Liver (tissue), 9 donors: Measurements from ENCODE around the gene CCN5. TPM values are rescaled to one million over a fixed set of nuclear protein-coding genes. Genes with fewer than 3 reads are reported as not detected.

ENCODE experiments used
- DNase-seq: peaks from one replicate; pipeline ENCODE4 v3.0.0-alpha.2; 2017; ENCODE audit warnings: low spot score
- H3K27ac ChIP-seq, 2 donors: one replicate each; pipeline ENCODE4 v1.7.0; 2013; ENCODE audit warnings: inconsistent platforms in 2 of 2, low read length in 2 of 2, control low read depth in 1 of 2, low read depth in 1 of 2, mild to moderate bottlenecking in 1 of 2
- H3K27me3 ChIP-seq, 4 donors: one replicate each; pipeline versions ENCODE4 v1.6.1 to v1.7.0; 2013; ENCODE audit warnings: low read length in 3 of 4, inconsistent platforms in 1 of 4, mild to moderate bottlenecking in 1 of 4, moderate library complexity in 1 of 4; ENCODE audit not compliant: control insufficient read depth in 4 of 4, insufficient read depth in 4 of 4
- H3K36me3 ChIP-seq, 4 donors: one replicate each; pipeline versions ENCODE4 v1.6.1 to v1.7.0; 2013; ENCODE audit warnings: low read length in 3 of 4, mild to moderate bottlenecking in 3 of 4, low read depth in 1 of 4, moderate library complexity in 1 of 4; ENCODE audit not compliant: control insufficient read depth in 4 of 4, insufficient read depth in 3 of 4
- H3K4me1 ChIP-seq, 4 donors: one replicate each; pipeline versions ENCODE4 v1.6.1 to v1.7.0; 2013; ENCODE audit warnings: low read length in 3 of 4, mild to moderate bottlenecking in 3 of 4, moderate library complexity in 1 of 4; ENCODE audit not compliant: control insufficient read depth in 4 of 4, insufficient read depth in 4 of 4
- H3K4me3 ChIP-seq, 3 donors: one replicate each; pipeline versions ENCODE4 v1.6.1 to v1.7.0; 2013; ENCODE audit warnings: low read length in 3 of 3, control low read depth in 1 of 3, low read depth in 1 of 3, mild to moderate bottlenecking in 1 of 3
- H3K9ac ChIP-seq, 2 donors: one replicate each; pipeline ENCODE4 v1.7.0; 2013; ENCODE audit warnings: low read length in 2 of 2, mild to moderate bottlenecking in 2 of 2, moderate library complexity in 2 of 2, control low read depth in 1 of 2, low read depth in 1 of 2
- H3K9me3 ChIP-seq, 4 donors: one replicate each; pipeline versions ENCODE4 v1.6.1 to v1.7.0; 2013; ENCODE audit warnings: low read length in 3 of 4; ENCODE audit not compliant: control insufficient read depth in 4 of 4
- EGR1 ChIP-seq, 2 donors: IDR thresholded peaks; 2 replicates each; pipeline ENCODE4 v1.6.1; 2016 to 2018; ENCODE audit warnings: antibody characterized with exemption in 2 of 2, low read depth in 2 of 2
- FOXA1 ChIP-seq: IDR thresholded peaks from 2 replicates; pipeline ENCODE4 v1.6.1; 2016; ENCODE audit warnings: antibody characterized with exemption
- FOXA2 ChIP-seq: IDR thresholded peaks from 2 replicates; pipeline ENCODE4 v1.6.1; 2016; ENCODE audit warnings: antibody characterized with exemption
- GABPA ChIP-seq, 2 donors: IDR thresholded peaks in 1 of 2; conservative IDR thresholded peaks in 1 of 2; 2 replicates each; pipeline ENCODE4 v1.6.1; 2016; ENCODE audit warnings: antibody characterized with exemption in 2 of 2, mild to moderate bottlenecking in 1 of 2, moderate library complexity in 1 of 2
- HNF4A ChIP-seq, 2 donors: conservative IDR thresholded peaks; 2 replicates each; pipeline ENCODE4 v1.6.1; 2016; ENCODE audit warnings: antibody characterized with exemption in 2 of 2, mild to moderate bottlenecking in 2 of 2
- HNF4G ChIP-seq: IDR thresholded peaks from 2 replicates; pipeline ENCODE4 v1.6.1; 2016; ENCODE audit warnings: antibody characterized with exemption
- JUND ChIP-seq, 2 donors: IDR thresholded peaks; 2 replicates each; pipeline ENCODE4 v1.6.1; 2016; ENCODE audit warnings: antibody characterized with exemption in 2 of 2
- NR2F2 ChIP-seq: IDR thresholded peaks from 2 replicates; pipeline ENCODE4 v1.6.1; 2016; ENCODE audit warnings: antibody characterized with exemption
- RAD21 ChIP-seq, 2 donors: IDR thresholded peaks; 2 replicates each; pipeline ENCODE4 v1.6.1; 2016; ENCODE audit warnings: antibody characterized with exemption in 2 of 2, mild to moderate bottlenecking in 2 of 2
- RXRA ChIP-seq, 2 donors: IDR thresholded peaks; 2 replicates each; pipeline ENCODE4 v1.6.1; 2017 to 2018; ENCODE audit warnings: antibody characterized with exemption in 2 of 2, mild to moderate bottlenecking in 1 of 2
- SP1 ChIP-seq: IDR thresholded peaks from 2 replicates; pipeline ENCODE4 v1.6.1; 2018; ENCODE audit warnings: antibody characterized with exemption, mild to moderate bottlenecking
- TAF1 ChIP-seq: conservative IDR thresholded peaks from 2 replicates; pipeline ENCODE4 v1.6.1; 2016; ENCODE audit warnings: antibody characterized with exemption, mild to moderate bottlenecking
- YY1 ChIP-seq: IDR thresholded peaks from 2 replicates; pipeline ENCODE4 v1.6.1; 2016; ENCODE audit warnings: antibody characterized with exemption, mild to moderate bottlenecking
- WGBS: extraction: QIAGEN DNeasy Blood & Tissue Kit; methylation state at CpG from one replicate; pipeline ENCODE4 v1.1.7; 2013; 5-methylcytosine and 5-hydroxymethylcytosine counted together
- polyA plus RNA-seq, 2 donors: library from polyadenylated mRNA; stranded (reverse) in 1 of 2; unstranded in 1 of 2; fragments of 200-250 nt in 1 of 2; fragments of >200 nt in 1 of 2; fragmentation: Nextera tagmentation in 1 of 2; extraction: Ambion mirVana in 1 of 2; gene quantifications; one replicate each; pipeline versions ENCODE4 v1.2.1 to v1.2.3, GENCODE V29; 2013 to 2015
- total RNA-seq, 2 donors: library from RNA; depleted of rRNA; stranded (reverse); fragments of >200 nt; gene quantifications; one replicate each; pipeline ENCODE4 v1.2.3, GENCODE V29; 2014
- TF ChIP-seq, protein P1 (sequence below): IDR thresholded peaks from 2 replicates; pipeline ENCODE4 v1.6.1; 2016; ENCODE audit warnings: antibody characterized with exemption, mild to moderate bottlenecking
- TF ChIP-seq, protein P2 (sequence below): IDR thresholded peaks from 2 replicates; pipeline ENCODE4 v1.6.1; 2016; ENCODE audit warnings: antibody characterized with exemption
- TF ChIP-seq, protein P3 (sequence below): IDR thresholded peaks from 2 replicates; pipeline ENCODE4 v1.6.1; 2016; ENCODE audit warnings: antibody characterized with exemption
- TF ChIP-seq, protein P4 (sequence below): IDR thresholded peaks from 2 replicates; pipeline ENCODE4 v1.6.1; 2016; ENCODE audit warnings: antibody characterized with exemption
- TF ChIP-seq, protein P5 (sequence below): fragments of 150-350 bp; IDR thresholded peaks from 2 replicates; pipeline ENCODE4 v1.5.1; 2017; ENCODE audit warnings: improper control_type of control experiment, low read depth, low read length; ENCODE audit not compliant: missing input control
- donor health status: healthy.
- donor health status: healthy.
- donor health status: healthy.
- donor health status: healthy.
- donor health status: healthy.

The CCN5 gene
- total and polyA plus RNA-seq, 4 donors: 1.2 to 3.6 (median 1.9) TPM; not detected in 1

DNA sequence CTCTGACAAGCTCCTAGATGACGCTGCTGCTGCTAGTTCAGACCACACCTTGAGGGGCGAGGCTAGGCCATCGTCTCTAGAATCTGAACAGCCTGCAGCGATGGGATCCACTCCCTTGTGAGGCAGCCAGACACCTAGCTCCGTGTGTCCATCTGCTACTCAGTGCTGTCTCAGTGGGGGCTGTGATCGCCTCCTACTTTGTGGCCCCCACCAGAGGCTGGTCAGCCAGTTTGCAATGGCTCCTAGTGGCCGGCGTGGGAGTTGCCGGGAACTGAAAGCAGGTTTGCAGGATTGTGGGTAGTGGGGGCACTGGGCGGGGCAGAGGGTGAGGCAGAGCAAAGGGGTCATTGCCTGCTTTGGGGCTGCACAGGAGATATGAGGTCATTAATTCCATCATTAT is 2.8 kb downstream of the CCN5 start:
- WGBS: 66% methylated on average over 10 of the region's 10 CpGs
- Histone ChIP-seq H3K9ac (no peak overlapping the region), H3K27ac (no peak overlapping the region), H3K36me3 (no peaks in the 10 kb centered on the region), H3K27me3 (no peaks in the 10 kb centered on the region), H3K4me3 (no peak overlapping the region), H3K9me3 (no peaks in the 10 kb centered on the region), H3K4me1 (peaks cover 0 to 8% (median 0%) of the 10 kb centered on the region in 4 donors)
- DNase-seq: no peak
- TF ChIP-seq EGR1 (IDR thresholded peaks at IDR 0.05; ENCODE audit: low read depth in 2 of 2) (no peak), GABPA (IDR thresholded peaks at IDR 0.05 in 1 of 2, conservative IDR thresholded peaks at IDR 0.05 in 1 of 2) (no peak), FOXA2 (no peak), RAD21 (IDR thresholded peaks at IDR 0.05) (no peak), YY1 (no peak)
- TF ChIP-seq, protein P1, sequence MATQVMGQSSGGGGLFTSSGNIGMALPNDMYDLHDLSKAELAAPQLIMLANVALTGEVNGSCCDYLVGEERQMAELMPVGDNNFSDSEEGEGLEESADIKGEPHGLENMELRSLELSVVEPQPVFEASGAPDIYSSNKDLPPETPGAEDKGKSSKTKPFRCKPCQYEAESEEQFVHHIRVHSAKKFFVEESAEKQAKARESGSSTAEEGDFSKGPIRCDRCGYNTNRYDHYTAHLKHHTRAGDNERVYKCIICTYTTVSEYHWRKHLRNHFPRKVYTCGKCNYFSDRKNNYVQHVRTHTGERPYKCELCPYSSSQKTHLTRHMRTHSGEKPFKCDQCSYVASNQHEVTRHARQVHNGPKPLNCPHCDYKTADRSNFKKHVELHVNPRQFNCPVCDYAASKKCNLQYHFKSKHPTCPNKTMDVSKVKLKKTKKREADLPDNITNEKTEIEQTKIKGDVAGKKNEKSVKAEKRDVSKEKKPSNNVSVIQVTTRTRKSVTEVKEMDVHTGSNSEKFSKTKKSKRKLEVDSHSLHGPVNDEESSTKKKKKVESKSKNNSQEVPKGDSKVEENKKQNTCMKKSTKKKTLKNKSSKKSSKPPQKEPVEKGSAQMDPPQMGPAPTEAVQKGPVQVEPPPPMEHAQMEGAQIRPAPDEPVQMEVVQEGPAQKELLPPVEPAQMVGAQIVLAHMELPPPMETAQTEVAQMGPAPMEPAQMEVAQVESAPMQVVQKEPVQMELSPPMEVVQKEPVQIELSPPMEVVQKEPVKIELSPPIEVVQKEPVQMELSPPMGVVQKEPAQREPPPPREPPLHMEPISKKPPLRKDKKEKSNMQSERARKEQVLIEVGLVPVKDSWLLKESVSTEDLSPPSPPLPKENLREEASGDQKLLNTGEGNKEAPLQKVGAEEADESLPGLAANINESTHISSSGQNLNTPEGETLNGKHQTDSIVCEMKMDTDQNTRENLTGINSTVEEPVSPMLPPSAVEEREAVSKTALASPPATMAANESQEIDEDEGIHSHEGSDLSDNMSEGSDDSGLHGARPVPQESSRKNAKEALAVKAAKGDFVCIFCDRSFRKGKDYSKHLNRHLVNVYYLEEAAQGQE: no peak
- TF ChIP-seq, protein P2, sequence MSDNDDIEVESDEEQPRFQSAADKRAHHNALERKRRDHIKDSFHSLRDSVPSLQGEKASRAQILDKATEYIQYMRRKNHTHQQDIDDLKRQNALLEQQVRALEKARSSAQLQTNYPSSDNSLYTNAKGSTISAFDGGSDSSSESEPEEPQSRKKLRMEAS: no peak
- TF ChIP-seq, protein P3, sequence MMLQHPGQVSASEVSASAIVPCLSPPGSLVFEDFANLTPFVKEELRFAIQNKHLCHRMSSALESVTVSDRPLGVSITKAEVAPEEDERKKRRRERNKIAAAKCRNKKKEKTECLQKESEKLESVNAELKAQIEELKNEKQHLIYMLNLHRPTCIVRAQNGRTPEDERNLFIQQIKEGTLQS: no peak

DNA sequence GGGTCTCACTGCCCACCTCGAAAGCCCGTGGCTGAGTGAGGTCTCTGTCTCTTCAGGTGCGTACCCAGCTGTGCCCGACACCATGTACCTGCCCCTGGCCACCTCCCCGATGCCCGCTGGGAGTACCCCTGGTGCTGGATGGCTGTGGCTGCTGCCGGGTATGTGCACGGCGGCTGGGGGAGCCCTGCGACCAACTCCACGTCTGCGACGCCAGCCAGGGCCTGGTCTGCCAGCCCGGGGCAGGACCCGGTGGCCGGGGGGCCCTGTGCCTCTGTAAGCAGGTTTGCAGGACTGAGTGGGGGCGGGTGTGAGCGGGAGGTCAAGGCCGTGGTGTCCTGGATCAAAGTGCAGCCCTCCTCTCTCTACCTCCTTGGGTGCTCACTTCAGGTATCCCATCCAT is 4.7 kb downstream of the CCN5 start:
- no peak overlapping the region for H3K27ac ChIP-seq
- no peak for TF ChIP-seq EGR1 (IDR thresholded peaks at IDR 0.05; ENCODE audit: low read depth in 2 of 2)
- no peak for TF ChIP-seq RXRA (IDR thresholded peaks at IDR 0.05)
- no peak for TF ChIP-seq TAF1
- no peak for TF ChIP-seq GABPA (IDR thresholded peaks at IDR 0.05 in 1 of 2, conservative IDR thresholded peaks at IDR 0.05 in 1 of 2)
- TF ChIP-seq, protein P4, sequence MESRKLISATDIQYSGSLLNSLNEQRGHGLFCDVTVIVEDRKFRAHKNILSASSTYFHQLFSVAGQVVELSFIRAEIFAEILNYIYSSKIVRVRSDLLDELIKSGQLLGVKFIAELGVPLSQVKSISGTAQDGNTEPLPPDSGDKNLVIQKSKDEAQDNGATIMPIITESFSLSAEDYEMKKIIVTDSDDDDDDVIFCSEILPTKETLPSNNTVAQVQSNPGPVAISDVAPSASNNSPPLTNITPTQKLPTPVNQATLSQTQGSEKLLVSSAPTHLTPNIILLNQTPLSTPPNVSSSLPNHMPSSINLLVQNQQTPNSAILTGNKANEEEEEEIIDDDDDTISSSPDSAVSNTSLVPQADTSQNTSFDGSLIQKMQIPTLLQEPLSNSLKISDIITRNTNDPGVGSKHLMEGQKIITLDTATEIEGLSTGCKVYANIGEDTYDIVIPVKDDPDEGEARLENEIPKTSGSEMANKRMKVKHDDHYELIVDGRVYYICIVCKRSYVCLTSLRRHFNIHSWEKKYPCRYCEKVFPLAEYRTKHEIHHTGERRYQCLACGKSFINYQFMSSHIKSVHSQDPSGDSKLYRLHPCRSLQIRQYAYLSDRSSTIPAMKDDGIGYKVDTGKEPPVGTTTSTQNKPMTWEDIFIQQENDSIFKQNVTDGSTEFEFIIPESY: no peak
- no peak for TF ChIP-seq HNF4A (conservative IDR thresholded peaks at IDR 0.05)
- TF ChIP-seq, protein P3: no peak
- TF ChIP-seq, protein P2: no peak
- TF ChIP-seq FOXA1: no peak
- no peak for TF ChIP-seq RAD21 (IDR thresholded peaks at IDR 0.05)
- TF ChIP-seq, protein P5, sequence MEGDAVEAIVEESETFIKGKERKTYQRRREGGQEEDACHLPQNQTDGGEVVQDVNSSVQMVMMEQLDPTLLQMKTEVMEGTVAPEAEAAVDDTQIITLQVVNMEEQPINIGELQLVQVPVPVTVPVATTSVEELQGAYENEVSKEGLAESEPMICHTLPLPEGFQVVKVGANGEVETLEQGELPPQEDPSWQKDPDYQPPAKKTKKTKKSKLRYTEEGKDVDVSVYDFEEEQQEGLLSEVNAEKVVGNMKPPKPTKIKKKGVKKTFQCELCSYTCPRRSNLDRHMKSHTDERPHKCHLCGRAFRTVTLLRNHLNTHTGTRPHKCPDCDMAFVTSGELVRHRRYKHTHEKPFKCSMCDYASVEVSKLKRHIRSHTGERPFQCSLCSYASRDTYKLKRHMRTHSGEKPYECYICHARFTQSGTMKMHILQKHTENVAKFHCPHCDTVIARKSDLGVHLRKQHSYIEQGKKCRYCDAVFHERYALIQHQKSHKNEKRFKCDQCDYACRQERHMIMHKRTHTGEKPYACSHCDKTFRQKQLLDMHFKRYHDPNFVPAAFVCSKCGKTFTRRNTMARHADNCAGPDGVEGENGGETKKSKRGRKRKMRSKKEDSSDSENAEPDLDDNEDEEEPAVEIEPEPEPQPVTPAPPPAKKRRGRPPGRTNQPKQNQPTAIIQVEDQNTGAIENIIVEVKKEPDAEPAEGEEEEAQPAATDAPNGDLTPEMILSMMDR: no peak
- no peak for TF ChIP-seq SP1
- no peak for TF ChIP-seq HNF4G
- TF ChIP-seq NR2F2: no peak
- TF ChIP-seq FOXA2: no peak
- TF ChIP-seq JUND (IDR thresholded peaks at IDR 0.05): no peak
- no peak for TF ChIP-seq YY1
- TF ChIP-seq, protein P1: no peak
- no peaks in the 10 kb centered on the region for H3K9me3 ChIP-seq

More for the DNA sequence above, 4.7 kb downstream of the CCN5 start:
- peaks cover 0 to 3% (median 0%) of the 10 kb centered on the region in 4 donors for H3K4me1 ChIP-seq
- DNase-seq: no peak
- H3K9ac ChIP-seq: no peak overlapping the region
- H3K4me3 ChIP-seq: no peak overlapping the region
- WGBS: 88% methylated on average over 19 of the region's 19 CpGs
- H3K27me3 ChIP-seq: no peaks in the 10 kb centered on the region
- H3K36me3 ChIP-seq: no peaks in the 10 kb centered on the region
